D341Med (cell line): Measurements from ENCODE around the gene FUNDC2.

Source experiments
- DNase-seq: peaks from one replicate; pipeline ENCODE4 v3.0.0; 2012; ENCODE audit warnings: low spot score

FUNDC2 gene

GRCh38 chrX:155023907-155024833 lies 2.5 kb upstream of the FUNDC2 start:
- no peak for DNase-seq

- DNase-seq: no peak
Measured at GRCh38 chrX:155026420-155026726, 271 bp upstream of the FUNDC2 start.

- DNase-seq: no peak
Measured at GRCh38 chrX:155027509-155028066, 944 bp downstream of the FUNDC2 start.

- no peak for DNase-seq
Measured at GRCh38 chrX:155028129-155028528, 1.5 kb downstream of the FUNDC2 start.

- DNase-seq: no peak
Measured at GRCh38 chrX:155028877-155029291, 2.2 kb downstream of the FUNDC2 start.

- DNase-seq: no peak
Measured at GRCh38 chrX:155031657-155032056, 5.0 kb downstream of the FUNDC2 start.

GRCh38 chrX:155035688-155036087 lies 9.0 kb downstream of the FUNDC2 start:
- DNase-seq: no peak

GRCh38 chrX:155046129-155046810 lies 19.6 kb downstream of the FUNDC2 start:
- no peak for DNase-seq

- no peak for DNase-seq
Measured at GRCh38 chrX:155046811-155047528, 20.3 kb downstream of the FUNDC2 start.

- peak; percentile 64 for DNase-seq
Measured at GRCh38 chrX:155048977-155049619, 22.5 kb downstream of the FUNDC2 start.

GRCh38 chrX:155052738-155053498 lies 26.3 kb downstream of the FUNDC2 start:
- DNase-seq: no peak

- no peak for DNase-seq
Measured at GRCh38 chrX:155053656-155054055, 27.0 kb downstream of the FUNDC2 start.

- no peak for DNase-seq
Measured at GRCh38 chrX:155054255-155054654, 27.6 kb downstream of the FUNDC2 start.

GRCh38 chrX:155055494-155055893 lies 28.9 kb downstream of the FUNDC2 start:
- DNase-seq: no peak

GRCh38 chrX:155056471-155056870 lies 29.8 kb downstream of the FUNDC2 start:
- DNase-seq: no peak

- DNase-seq: peak; percentile 73
Measured at GRCh38 chrX:155056877-155057792, 30.5 kb downstream of the FUNDC2 start.

- DNase-seq: no peak
Measured at GRCh38 chrX:155061760-155062159, 35.1 kb downstream of the FUNDC2 start.

GRCh38 chrX:155065035-155065734 lies 38.5 kb downstream of the FUNDC2 start:
- DNase-seq: no peak

- no peak for DNase-seq
Measured at GRCh38 chrX:155068165-155068564, 41.5 kb downstream of the FUNDC2 start.
